Keratinocyte (primary cell): ENCODE measurements around the gene RAB3D.

Experiments used
- CTCF ChIP-seq, 3 experiments: IDR thresholded peaks in 1 of 3; conservative IDR thresholded peaks in 1 of 3; optimal IDR thresholded peaks in 1 of 3; 2 replicates in 2 of 3; 3 replicates in 1 of 3; pipeline versions ENCODE3 to v1.5.1; 2011; ENCODE audit warnings: low read length in 3 of 3, mild to moderate bottlenecking in 3 of 3, moderate library complexity in 2 of 3, control low read depth in 1 of 3, inconsistent platforms in 1 of 3; ENCODE audit not compliant: insufficient read depth in 2 of 3; ENCODE audit errors: extremely low read depth in 1 of 3
- EZH2 ChIP-seq: IDR thresholded peaks from one replicate; pipeline ENCODE4 v1.6.1; 2012; ENCODE audit warnings: inconsistent platforms, mild to moderate bottlenecking, low read length, moderate library complexity

GRCh38 chr19:11273296-11273695 lies 66.2 kb downstream of the RAB3D start:
- TF ChIP-seq CTCF (optimal IDR thresholded peaks at IDR 0.05 in 1 of 3, IDR thresholded peaks at IDR 0.05 in 1 of 3, conservative IDR thresholded peaks at IDR 0.05 in 1 of 3; ENCODE audit: extremely low read depth in 1 of 3, insufficient read depth in 2 of 3, low read length in 3 of 3): no peak
- no peak for TF ChIP-seq EZH2
